Measurements from ENCODE around the gene AK5. TPM values are rescaled to one million over a fixed set of nuclear protein-coding genes. Genes with fewer than 3 reads are reported as not detected.

AK5 gene
- total and polyA plus RNA-seq, 2 of the 13 experiments (the other 11 are each of a cell fraction or from before 2014, with no cell fraction given) = not detected

GRCh38 chr1:77461691-77462090 lies 179.9 kb downstream of the AK5 start (continued):
- TF ChIP-seq ZFX (CRISPR knock-in tag; IDR thresholded peaks at IDR 0.05; ENCODE audit: low read depth) = no peak
- no peak for TF ChIP-seq HDAC6 (IDR thresholded peaks at IDR 0.05; ENCODE audit: low read depth, low read length)

- WGBS (ENCODE audit: low lambda C conversion rate) = 0% methylated on average over 1 of the region's 1 CpG
- no peak overlapping the region for H2AFZ ChIP-seq (ENCODE audit: low read length)
- no peak overlapping the region for H3K9ac ChIP-seq (ENCODE audit: insufficient read depth, low read depth, low read length)
- CTCF ChIA-PET (ENCODE audit: low intra/inter-chr PET ratio, low total read pairs) = no interaction called here
- FAIRE-seq (no peak), ATAC-seq (no peak), DNase-seq (ENCODE audit: low spot score) (no peak)
- intact Hi-C loops (cut with micrococcal nuclease; ENCODE audit: unreplicated experiment) (no loop called here), in situ Hi-C loops (cut with HindIII; ENCODE audit: extremely low pct_ligation_motif_present, low pct_unique_long_range_greater_than_20kb) (no loop called here)
- BruUV-seq (replicated peaks) = no TSS peak
- no peaks in the 10 kb centered on the region for H3K36me3 ChIP-seq (replicated peaks in 1 of 2; ENCODE audit: control insufficient read depth in 1 of 2, insufficient read depth in 2 of 2, low read length in 2 of 2)
- no peak overlapping the region for H3K4me3 ChIP-seq (replicated peaks in 1 of 3; ENCODE audit: insufficient read depth in 1 of 3, low read depth in 2 of 3, low read length in 3 of 3)
- no peaks in the 10 kb centered on the region for H3K79me2 ChIP-seq (ENCODE audit: insufficient read depth, low read length)
- peaks cover 0 to 3% of the 10 kb centered on the region in 2 experiments; a peak in 2 of 5 replicates for H3K27me3 ChIP-seq (ENCODE audit: control insufficient read depth in 1 of 2, insufficient read depth in 2 of 2, low read length in 2 of 2)
- H3K4me1 ChIP-seq (ENCODE audit: insufficient read depth, low read length) = no peaks in the 10 kb centered on the region
- POLR2A ChIA-PET = no interaction called here
- H3K4me2 ChIP-seq (ENCODE audit: low read depth, low read length) = no peak overlapping the region
- no peaks in the 10 kb centered on the region for H3K9me3 ChIP-seq (ENCODE audit: low read length)
- no peaks in the 10 kb centered on the region for H4K20me1 ChIP-seq (ENCODE audit: insufficient read depth, low read length)
- no peak overlapping the region for H3K27ac ChIP-seq (ENCODE audit: extremely low read length, insufficient read depth, low read length)
- TF ChIP-seq KIAA2018 (CRISPR knock-in tag; IDR thresholded peaks at IDR 0.05; ENCODE audit: borderline replicate concordance) (no peak), ARNT (IDR thresholded peaks at IDR 0.05) (no peak), BATF2 (CRISPR knock-in tag; IDR thresholded peaks at IDR 0.05) (no peak)
- TF ChIP-seq, protein P1, sequence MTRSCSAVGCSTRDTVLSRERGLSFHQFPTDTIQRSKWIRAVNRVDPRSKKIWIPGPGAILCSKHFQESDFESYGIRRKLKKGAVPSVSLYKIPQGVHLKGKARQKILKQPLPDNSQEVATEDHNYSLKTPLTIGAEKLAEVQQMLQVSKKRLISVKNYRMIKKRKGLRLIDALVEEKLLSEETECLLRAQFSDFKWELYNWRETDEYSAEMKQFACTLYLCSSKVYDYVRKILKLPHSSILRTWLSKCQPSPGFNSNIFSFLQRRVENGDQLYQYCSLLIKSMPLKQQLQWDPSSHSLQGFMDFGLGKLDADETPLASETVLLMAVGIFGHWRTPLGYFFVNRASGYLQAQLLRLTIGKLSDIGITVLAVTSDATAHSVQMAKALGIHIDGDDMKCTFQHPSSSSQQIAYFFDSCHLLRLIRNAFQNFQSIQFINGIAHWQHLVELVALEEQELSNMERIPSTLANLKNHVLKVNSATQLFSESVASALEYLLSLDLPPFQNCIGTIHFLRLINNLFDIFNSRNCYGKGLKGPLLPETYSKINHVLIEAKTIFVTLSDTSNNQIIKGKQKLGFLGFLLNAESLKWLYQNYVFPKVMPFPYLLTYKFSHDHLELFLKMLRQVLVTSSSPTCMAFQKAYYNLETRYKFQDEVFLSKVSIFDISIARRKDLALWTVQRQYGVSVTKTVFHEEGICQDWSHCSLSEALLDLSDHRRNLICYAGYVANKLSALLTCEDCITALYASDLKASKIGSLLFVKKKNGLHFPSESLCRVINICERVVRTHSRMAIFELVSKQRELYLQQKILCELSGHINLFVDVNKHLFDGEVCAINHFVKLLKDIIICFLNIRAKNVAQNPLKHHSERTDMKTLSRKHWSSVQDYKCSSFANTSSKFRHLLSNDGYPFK (CRISPR knock-in tag; IDR thresholded peaks at IDR 0.05; ENCODE audit: borderline replicate concordance) = no peak
- TF ChIP-seq, protein P2, sequence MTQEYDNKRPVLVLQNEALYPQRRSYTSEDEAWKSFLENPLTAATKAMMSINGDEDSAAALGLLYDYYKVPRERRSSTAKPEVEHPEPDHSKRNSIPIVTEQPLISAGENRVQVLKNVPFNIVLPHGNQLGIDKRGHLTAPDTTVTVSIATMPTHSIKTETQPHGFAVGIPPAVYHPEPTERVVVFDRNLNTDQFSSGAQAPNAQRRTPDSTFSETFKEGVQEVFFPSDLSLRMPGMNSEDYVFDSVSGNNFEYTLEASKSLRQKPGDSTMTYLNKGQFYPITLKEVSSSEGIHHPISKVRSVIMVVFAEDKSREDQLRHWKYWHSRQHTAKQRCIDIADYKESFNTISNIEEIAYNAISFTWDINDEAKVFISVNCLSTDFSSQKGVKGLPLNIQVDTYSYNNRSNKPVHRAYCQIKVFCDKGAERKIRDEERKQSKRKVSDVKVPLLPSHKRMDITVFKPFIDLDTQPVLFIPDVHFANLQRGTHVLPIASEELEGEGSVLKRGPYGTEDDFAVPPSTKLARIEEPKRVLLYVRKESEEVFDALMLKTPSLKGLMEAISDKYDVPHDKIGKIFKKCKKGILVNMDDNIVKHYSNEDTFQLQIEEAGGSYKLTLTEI (CRISPR knock-in tag; conservative IDR thresholded peaks at IDR 0.05) = no peak
Measured at GRCh38 chr1:77463216-77463615, 181.4 kb downstream of the AK5 start.
